Stimulated activated CD4-positive, alpha-beta T cell treated with anti-CD3 and anti-CD28 coated beads, Interleukin-4, amount 100 ng/mL, for 1 hour (primary cell): Measurements from ENCODE around the gene SF3B4.
"Not testable (repeated sequence)": the region's sequence is repeated elsewhere in the genome, so short reads cannot be mapped to it uniquely, and the experiment has no call there.

Experiments
- DNase-seq: peaks from one replicate; pipeline ENCODE4 v3.0.0-alpha.2; 2020

SF3B4 gene

DNA sequence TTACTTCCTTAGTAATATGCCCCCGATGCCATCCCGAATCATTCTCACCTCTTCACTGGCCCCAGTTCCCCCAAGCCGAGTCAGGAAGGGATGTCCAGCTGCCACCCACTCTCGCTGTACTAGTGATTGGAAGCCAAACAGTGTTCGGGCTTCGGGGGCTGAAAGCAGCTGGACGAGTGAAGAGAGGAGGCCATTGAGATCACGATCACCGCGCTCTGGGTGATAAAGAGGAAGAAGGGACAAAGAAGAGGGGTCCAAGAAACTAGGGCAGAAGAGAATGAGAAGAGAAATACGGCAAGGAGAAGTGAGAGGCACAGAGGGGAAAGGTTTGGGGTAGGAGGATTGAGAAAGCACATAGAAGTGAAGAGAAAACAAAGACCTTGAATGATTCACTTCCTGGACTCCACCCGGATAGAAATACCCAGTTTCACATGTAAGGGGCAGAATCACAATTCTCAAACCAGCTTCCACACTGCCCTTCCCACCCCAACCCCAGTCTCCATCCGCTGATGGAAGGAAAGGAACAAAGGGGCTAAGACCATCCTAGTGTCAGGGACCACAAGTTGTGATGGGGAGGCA lies 3.7 kb upstream of the SF3B4 start:
- DNase-seq: no peak

DNA sequence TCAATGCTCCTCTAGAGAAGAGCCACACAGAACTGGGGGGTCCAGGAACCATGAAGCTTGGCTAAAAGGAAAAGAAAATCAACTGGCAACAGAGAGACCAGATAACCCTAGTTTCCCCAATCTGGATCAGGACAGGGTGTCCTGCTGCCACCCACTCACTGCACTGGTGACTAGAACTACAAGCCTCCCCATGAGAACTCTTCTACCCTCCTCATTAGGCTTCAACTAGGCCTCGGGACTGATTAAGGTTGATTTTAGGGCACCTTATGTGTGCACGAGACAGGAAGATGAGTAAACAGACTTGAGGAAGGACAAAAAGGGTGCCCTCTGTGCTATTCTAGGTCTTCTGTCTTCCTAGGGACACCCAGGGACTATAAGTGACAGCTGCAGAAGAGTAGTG lies 2.3 kb upstream of the SF3B4 start:
- no peak for DNase-seq

DNA sequence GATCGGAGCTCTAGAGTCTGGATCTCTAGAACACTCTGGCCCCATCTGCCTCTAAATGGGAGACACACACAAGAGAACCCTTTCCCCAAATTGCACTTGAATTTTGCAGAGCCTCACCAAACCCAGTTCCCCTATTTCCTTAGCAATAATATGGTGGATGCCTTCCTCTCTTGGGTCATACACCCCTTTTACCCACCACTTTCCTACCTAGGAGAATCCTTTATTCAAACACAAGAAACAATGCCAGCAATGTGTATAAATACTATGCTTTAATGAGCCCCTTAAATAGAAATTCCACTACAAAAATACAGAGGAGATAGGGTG lies 760 bp upstream of the SF3B4 start:
- no peak for DNase-seq

DNA sequence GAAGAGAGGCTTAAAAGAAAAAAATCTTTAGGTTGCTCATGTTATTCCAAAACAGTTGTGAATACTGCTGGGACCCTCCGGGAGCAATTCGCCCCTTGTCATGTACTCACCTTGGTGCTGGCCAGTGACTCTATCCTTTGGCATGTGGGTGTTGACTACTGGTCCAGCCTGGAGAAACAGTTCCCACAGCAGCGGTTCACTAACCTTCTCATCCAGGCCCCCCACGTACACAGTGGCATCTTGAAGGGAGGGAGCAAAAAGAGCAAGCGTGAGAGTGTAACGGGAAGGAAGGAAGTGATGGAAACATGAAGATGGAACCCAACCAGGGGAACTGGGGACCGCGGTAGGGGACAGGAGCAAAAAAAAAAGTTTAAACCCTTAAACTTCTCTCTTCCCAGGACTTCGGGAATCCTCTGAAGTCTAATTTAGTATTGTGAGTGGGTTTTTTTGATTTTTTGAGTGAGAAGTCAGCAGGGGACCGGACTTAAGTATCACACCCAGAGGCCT lies 494 bp downstream of the SF3B4 start:
- no peak for DNase-seq

DNA sequence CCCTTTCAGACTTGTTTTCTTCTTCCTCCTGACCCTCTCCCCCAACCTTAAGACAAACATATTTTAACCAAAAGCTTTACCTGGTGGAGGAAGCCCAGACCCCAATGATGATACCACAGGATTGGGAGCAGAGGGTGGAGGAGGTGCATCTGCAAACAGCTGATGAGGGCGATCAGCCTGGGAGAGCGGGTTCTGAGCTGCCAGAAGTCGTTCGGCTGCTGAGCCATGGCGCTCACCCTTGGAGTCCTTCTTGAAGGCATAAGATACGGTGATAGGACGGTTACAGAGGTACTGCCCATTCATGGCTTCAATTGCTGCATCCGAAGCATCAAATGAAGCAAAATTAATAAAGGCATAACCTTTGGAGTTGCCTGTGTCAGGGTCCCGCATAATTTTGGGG lies 1.3 kb downstream of the SF3B4 start:
- DNase-seq: no peak

DNA sequence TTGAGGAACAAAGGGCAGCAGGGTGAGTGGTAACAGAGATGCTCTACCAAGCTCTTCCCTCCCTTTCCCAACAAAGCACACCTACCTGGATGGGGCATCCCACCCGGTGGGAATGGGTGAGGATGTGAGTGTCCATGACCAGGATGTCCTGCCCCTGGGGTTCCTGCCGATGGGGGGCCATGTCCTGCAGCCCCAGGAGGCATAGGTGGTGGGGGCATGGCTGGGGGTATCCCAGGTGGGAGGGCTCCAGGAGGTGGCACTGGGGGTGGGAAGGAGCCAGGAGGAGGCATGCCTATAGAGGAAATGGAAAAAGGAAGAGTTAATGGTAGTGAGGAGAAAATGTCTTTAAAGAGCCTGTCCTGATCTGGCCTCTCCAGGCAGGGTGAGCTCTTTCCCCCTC lies 1.9 kb downstream of the SF3B4 start:
- no peak for DNase-seq

DNA sequence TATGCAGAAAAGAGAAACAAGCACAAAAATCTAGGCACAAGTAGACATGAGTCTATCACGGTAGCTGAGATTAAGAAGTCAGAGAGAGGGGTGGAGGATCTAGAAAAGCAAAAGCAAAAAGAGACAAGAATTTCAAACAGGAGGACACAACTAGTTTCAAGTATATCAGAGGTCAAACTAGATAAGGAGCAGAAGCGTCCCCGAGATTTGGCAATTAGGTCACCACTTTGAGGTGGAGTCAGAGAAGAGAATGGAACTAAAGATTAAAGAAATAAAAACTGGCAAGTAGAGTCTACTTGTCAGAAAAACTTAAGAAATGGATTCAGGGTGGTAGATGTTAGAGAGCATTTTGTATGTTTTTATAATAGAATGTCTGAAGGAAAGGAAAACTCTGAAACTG lies 2.3 kb downstream of the SF3B4 start:
- DNase-seq: no peak

DNA sequence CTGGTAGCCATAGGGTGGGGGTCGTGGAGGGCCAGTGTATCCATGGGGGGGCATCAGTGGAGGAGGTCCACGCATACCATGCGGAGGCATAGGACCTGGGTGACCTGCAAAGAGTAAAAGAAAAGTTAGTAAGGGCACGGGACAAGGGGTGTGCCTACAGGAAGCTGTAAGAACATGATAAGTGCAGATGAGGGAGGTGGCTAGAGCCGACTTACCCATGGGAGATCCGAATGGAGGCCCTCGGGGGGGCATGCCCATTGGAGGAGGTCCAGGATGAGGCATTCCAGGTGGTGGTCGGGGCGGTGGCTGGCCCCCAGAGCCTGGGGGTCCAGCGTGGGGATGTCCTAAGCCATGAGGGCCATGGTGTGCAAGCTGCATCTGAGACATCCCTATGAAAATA lies 4.0 kb downstream of the SF3B4 start:
- DNase-seq: no peak

DNA sequence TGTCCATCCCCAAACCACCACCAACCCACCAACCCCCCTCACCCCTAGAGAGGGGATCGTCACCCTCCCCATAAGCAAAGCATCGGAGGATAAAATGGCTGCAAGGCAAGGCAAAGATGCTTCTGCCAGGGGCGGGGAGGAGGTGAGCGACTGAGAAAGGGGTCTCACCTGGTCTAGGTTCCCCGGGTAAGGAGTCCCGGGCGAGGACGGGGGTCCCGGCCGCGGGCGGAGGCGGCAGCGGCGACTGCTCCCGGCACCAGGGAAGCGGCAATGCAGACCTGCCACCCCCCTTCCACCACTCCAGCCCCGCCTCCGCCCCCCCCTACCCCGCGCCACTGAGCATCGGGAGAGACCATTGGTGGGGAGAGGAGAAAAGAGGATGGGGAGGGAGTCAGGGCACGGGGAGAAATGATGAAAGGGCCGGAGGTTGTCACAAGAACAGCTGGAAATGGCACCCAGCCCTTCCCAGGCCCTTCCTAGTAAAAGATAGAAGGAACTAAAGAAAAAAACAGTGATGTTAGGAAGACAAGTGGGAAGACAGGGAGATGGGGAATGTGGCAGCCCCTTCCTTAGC lies 9.9 kb downstream of the SF3B4 start, which contains the start of gene SV2A:
Gene SV2A, minus strand, starts transcription at position 274 of the 574 bp plus-strand sequence. CDS start 4,004 bp downstream, outside the sequence.
- DNase-seq: peak; percentile 51

DNA sequence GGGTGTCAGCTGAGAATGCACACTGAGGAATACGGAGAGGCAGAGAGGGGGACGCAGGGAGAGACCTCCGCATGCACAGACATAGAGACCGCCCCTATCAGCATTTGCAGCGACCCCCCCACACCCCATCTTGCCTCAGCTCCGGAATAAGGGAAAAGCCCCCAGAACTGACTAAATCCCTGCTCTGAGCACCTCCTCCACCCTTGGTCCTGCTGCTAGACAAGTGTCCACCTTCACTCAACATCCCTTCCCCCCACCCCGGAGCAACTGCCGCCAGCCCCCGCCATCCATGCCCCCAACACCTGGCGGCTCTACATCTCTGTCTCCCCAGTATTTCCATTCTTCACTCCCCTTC lies 10.7 kb downstream of the SF3B4 start:
- no peak for DNase-seq

DNA sequence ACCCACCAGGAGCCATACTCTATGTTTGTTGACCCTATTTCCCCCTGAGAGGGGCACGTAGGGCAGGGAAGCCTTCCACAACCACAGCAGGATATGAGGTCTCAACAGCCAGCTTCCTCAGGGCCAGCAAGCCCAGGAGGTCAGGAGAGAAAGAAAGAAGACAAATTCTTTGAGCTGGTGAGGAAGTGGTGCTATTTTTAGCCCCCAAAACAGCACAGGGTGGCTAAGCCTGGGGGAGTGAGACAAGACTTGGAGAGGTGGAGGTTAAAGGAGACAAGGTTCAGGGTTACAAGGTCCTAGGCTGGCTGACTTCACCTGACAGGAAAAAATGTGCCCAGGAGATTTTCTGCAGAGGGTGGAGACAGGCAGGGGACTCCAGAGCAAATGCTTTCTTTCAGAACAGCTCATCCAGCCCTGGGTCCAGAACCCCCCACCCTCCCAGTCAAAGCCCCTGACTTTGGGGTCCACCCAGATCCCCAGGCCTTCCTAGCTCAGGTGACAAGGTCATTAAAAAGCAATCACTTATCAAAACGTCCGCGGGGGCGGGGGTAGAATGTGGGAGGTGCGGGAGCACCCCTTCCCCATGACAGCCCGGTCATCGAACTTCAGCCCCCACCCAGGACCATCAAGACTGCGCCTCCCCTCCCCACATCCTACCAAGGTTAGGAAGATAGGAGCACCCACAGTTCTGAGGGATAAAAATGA lies 11.3 kb downstream of the SF3B4 start:
- no peak for DNase-seq

DNA sequence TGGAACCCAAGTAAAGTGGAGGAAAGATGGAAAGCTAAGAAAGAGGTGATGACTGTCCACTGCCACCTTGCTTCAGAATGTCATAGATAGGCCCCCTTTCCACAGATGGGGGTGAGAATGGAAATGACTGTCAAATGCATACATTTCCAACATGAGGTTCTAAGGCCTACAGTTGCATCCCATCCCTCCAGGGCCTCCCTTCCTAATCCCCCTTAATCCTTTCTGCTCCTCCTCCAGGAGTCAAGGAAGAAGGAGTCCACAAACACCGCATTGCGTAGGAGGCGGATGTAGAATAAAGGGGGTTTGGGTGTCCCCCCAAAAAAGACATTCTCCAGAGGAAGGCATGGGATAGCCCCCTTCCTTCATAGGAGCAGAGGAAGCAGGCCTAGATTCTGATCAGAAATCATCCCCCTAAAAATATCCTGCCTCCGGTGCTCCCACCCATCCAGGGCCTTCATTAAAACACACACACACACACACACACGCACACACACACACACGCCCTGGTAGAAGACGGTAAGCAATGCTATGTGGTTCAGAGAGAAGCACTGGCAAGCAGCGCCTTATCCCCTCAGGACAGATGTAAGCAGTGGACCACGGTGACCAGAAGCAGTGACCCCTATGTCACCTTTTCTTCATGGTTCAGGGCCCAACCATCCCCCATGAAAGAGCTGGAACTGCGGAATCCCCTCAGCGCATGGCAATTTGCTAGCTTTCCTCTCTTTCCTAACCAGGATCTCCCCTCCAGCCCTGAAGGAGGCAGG lies 12.0 kb downstream of the SF3B4 start:
- DNase-seq: no peak

DNA sequence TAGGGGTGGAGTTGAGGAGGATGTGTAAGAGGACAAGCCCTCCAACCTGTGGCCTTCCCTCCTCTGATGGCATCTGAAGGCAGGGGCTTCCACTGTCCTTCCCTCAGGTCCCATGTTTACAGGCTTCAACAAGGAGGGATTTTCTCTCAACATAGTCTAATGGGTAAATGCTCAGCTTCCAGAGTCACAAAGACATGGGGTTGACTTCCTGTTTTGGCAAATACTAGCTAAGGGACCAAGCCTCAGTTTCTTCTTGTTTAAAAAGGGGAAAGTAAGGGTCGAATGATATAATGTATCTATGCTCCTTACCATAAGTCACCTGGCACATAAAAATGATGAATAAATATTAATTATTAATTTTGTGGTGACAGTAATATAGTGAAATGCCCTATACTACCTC lies 13.1 kb downstream of the SF3B4 start:
- no peak for DNase-seq

DNA sequence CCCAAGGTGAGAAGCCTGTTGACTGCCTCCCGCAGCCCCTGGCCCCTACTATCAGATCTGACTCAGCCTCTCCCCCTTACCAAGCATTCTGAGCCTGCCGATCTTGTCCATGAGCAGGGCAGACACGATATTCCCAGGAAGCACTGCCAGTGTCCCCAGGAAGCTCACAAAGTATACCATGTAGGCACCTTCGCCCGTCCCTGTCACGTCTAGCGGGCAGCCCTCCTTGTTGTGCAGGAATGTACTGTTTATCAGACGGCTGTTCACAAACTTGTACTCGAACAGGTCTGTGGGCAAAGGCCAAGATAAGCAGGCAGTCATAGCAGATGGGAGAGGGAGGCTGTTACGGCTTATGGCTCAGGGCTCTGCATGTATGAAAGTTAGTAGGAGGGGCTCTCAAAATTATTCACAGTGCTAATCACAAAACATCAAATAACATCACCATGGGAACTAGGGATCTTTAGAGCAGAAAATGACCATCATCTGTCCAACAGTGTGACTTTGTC lies 21.0 kb downstream of the SF3B4 start:
- DNase-seq: no peak

DNA sequence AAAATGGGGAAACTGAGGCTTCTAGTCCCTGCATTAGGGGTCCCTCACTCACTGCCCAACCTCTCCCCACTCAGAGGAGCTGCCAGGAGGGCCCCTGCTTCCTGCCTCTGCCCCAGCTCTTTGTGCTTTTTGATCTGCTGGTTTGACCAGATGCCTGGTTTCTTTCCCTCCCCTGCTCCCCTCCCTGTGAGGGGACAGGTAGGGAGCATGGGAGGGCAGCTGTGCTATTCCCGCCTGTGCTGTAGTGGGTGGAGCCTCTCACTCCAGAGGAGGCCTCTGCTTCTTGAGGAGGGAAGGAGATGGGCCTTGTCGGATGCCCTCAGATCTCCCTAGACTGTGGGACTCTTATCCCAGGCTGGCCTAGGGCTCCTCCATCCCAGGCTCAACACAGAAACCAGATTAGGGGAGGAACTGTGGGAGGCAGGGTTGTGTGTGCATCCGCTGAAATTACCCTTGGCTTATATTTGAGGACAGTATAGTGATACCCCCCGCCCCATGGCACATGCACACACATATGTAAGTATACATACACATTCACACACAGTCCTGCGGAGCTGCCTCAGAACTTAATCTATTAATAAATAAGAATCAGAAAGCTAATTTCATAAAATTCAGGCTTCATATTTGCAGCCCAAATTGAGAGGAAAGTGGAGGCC lies 23.6 kb downstream of the SF3B4 start:
- DNase-seq: no peak

DNA sequence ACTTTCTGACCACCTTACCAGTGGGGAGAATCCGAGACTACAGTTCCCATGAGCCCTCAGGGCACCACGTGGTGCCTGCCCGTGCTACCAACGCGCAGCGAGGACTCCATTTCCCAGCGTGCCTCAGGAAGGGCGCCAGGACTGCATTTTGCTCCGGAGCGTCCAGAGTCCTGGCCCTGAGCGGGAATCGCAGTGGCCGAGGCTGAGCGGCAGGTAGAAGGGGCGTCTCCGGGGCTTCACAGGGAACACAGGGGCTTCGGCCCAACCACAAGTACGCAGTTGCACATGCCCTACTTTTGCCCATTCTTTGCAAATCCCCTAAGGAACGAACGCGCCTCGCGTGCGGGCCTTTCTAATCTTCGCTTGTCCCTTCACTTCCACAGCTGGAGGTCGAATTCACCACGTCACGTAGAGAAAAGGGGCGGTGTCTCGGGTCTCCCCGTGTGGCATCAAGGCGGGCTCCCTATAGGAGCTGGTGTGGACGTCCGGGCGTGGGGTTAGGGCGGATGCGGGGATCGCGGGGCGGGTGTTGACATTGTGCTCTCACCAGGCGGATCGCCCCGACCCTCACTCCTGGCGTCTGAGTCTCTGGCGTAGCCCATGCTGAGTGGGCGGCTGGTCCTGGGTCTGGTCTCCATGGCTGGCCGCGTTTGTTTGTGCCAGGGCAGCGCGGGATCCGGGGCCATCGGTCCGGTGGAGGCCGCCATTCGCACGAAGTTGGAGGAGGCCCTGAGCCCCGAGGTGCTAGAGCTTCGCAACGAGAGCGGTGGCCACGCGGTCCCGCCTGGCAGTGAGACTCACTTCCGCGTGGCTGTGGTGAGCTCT lies 27.9 kb downstream of the SF3B4 start, which contains the start of gene BOLA1:
Gene BOLA1, plus strand, starts transcription at position 109 of the 825 bp plus-strand sequence. Its CDS starts 492 bp downstream, at position 601.
- peak; percentile 82 for DNase-seq

DNA sequence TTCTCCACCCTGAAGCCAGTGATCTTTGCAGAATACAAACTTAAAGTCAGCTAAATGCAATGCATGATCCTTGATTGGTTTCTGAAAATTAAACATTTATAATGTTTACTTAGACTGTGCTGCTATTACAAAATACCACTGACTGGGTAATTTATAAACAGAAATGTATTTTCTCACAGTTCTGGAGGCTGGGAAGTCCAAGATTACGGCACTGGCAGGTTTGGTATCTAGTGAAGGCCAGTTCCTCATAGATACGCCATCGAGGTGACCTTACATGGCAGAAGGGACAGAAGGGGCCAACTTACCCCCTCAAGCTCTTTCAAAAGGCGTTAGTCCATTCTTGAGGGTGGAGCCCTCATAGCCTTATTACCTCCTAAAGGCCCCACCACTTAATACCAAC lies 31.0 kb downstream of the SF3B4 start:
- no peak for DNase-seq

DNA sequence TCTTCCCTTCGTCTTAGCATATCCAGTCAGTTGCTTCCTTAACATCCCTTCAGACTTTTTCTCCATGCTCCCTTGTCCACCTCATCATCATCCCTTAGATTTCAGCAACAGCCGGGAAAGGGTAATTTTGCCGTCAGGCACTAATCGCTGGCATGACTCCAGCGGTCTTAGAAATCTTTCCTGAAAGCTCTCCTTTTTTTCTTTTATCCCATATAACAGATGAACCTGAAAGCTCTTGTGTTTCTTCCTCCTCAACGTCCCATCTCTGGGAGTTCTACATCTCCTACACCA lies 38.7 kb downstream of the SF3B4 start:
- no peak for DNase-seq

DNA sequence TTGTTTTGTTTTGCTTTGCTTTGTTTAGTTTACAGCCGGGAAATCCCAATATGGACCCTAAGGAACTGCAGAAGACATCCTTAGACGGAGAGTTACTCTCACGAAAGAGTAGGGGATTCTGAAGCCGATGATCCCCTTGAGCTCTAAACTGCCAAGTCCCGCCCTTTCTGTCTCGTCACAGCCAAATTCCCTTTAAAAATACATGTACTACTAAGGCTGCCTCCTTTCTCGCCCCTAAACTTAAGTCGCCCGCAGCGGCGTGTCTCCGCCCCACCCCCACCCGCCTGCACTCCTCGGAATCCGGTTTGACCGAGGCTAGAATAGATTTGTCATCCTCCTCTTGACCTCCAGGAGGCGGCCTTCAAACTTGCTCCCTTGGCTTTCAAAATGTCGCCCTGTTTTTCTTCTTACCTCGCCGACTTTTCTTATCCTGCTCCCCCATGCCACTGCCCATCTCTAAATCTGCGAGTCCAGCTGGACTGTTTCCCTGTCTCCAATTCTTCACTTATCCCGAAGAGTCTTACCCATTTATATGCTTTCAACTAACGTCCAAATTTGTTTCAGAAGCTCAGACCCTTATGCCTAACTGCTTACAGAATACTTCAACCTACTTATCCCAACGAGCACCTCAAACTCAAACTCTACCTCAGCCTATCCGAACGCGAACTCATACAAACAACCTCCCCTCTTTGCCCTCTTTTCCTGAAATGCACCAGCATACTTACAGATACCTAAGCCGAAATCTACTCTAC lies 39.2 kb downstream of the SF3B4 start:
- DNase-seq: peak; percentile 67

DNA sequence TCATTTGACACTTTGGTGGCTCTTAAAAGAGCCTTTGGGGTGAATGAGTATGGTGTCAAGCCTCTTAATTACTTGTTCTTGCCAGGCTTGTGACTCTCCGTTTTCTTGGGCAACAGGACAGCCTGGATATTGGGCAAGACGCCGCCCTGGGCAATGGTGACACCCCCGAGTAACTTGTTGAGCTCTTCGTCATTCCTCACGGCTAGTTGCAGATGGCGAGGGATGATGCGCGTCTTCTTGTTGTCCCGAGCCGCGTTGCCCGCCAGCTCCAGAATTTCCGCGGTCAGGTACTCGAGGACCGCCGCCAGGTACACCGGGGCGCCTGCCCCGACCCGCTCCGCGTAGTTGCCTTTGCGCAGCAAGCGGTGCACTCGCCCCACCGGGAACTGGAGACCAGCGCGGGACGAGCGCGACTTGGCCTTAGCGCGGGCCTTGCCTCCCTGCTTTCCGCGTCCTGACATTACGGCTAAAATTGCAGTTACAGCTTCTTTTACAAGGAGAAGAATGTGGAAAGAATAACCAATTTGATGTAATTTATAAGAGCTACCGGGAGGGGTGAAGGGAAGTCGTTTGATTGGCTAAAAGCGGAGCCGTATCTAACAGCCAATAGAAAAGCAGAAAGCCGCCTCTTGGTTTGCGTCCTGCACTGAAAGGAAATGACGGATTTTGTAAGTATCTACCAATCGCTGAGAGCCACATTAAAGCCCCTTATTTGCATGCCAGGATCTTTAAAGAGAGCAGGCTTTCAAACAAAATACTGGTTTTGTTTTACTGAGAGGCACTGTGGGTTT lies 40.0 kb downstream of the SF3B4 start:
- DNase-seq: peak; percentile 51

DNA sequence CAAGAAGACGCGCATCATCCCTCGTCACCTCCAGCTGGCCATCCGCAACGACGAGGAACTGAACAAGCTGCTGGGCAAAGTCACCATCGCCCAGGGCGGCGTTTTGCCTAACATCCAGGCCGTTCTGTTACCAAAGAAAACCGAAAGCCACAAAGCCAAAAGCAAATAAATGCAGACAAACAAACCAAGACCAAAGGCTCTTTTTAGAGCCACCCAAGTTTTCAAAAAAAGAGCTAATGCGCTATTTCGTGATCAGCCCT lies 40.5 kb downstream of the SF3B4 start:
- DNase-seq: not testable (repeated sequence)
